GM19452 (cell line): ENCODE measurements around the gene GATA3.

Experiments used
- ATAC-seq: cut with Tn5 transposase; IDR thresholded peaks from one replicate; pipeline ENCODE4 v1.9.1; 2021; ENCODE audit not compliant: unreplicated experiment

The GATA3 gene

DNA sequence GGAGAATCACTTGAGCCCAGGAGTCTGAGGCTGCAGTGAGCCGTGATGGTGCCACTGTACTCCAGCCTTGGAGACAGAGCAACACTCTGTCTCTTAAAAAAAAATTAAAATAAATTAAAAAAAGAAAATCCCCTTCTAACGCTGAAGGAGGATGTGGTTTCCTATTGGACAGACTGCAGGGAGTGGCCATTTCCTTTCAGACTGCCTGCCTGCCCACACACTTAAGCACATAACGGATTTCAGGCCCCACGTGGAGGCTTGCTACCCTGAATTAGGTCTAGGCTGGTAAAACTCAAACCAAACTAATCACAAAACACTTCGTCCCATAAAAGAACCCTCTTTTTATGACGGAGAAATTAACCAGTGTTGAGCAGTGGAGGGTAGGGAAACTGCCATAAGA, 34.0 kb downstream of the GATA3 start:
- no peak for ATAC-seq

DNA sequence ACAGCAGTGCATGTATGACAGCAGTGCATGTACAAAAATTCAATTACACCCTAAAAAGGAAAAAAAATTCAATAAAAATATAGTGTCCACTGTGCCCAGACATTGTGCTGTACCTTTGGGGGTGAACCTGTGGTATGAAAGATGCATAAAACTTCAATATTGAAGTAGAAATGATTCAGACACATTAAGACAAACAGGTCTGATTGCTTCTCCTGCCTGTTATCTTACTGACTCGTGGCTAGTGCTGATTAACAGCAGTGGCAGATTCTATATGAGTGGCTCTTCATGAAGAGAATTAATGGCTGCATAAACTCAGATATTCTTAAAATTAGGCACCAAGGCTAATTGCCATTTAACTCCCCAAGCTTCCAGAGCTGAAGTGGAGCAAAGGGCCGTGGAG, 37.9 kb downstream of the GATA3 start:
- ATAC-seq: no peak

DNA sequence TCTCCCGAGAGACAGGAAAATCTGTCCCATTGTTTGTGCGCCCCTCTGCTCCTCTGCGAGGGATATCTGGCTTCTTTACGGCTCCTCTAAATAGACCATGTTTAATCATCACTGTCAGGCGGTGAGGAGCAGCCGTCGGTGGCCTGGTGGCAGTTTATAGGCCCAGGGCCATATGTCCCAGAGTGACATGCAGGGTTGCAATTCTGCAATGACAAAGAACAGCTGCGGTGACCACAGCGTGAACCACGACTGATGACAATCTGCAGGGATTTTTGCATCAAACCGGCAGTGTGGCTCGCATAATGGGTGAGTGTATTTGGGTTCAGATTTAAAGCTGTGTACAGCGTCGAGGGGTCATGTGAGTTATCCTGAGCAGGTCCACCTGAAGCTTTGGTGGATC, 41.5 kb downstream of the GATA3 start:
- ATAC-seq: no peak

DNA sequence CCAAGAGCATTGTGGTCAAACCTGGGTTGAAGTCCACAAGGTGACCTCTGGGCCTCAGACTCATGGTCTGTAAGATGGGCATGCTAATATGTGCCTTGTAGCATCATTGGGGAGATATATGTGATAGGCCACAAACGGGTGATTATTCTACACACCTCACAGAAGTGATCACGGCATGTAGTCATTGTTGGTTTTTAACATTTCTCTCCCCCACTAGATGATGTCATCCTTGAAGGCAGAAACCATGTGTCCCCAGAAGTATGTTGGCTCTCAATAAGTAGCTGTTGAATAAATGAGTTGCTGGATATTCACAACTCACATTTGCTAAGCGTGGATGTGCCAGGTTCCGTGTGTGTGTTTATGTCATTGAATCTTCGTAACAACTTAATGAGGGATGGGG, 42.4 kb downstream of the GATA3 start:
- no peak for ATAC-seq

DNA sequence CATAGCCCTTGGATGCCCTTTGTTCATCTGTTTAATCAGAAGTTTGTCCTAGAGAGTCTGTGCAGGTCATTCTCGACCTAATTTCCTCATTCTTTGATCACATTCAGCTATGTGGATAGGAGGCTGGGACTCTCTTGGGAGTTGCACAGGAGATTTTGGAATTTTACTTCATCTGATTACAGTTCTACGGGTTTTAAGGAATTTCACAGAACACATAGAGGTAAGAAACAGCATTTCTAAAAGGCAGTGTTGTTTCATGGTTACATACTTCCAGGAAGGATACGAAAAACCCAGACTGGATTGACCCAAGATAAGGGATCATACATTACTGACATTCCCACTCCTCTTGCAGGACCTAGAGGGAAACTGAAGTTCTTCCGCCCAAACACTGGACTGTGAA, 45.9 kb downstream of the GATA3 start:
- ATAC-seq: no peak

DNA sequence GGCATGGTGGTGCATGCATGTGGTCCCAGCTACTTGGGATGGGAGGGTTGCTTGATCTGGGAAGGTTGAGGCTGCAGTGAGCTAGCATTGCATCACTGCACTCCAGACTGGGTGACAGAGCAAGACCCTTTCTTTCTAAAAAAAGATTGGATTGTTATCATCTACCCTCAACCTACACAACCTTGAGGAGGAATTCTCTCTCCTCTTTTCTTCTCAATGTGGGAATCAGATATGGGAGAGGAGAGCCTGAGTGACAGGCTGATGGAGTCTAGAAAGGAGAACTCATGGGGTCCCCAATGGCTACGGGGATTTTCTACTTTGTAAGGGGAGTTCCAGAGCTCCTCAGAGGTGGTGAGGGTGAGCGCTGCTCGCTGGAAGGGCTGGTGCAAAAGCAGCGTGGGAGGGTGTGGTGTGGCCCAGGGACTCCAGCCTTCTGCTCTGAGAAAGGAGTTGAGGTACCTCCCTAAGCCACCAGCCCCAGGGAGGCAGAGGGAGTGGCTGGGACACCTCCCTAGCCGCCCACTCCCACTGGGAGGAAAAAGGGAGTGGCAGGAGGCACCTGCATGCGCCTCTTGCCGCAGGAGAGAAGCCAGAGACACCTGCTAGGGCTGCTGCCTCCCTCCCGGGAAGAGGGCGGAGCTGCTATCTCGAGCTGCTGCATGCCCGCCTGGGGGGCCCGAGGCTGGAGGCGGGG, 48.4 kb downstream of the GATA3 start:
- no peak for ATAC-seq

DNA sequence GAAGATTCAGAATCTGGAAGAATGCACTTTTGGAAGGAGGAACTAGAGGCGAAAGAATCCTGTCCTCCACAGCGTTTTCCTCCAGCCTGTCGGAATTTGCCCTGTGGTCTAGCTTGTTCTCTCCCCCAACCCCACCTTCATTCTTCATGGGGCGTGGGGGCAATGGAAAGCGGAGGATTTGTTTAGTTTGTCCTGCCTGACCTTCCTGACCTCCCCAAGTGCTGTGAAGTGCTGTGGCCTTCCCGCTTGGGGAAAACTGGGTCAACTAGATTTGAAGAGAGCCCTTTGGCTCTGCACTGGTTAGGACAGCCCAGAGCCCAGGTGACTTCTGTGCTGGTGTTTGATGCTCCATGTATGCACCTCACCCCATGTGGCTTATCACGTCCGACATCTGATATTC, 49.1 kb downstream of the GATA3 start:
- no peak for ATAC-seq

DNA sequence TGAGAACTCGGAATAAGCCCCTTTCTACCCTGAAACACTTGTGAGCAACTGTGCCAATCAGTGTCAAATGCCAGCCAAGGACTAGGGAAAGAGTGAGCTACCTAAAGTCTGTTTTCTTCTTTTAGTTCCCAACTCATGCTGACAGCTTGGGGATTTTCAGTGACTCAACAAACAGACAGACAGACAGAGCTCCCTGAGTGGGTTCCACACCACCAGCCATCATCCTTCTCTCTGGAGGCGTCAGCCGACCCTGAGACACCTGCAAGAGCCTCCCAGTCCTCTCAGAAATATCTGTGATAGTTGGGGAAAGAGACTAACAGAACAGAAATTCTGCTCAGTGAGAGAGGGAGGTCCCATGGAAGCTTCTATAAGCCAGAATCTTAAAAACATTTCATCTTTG, 49.5 kb downstream of the GATA3 start:
- ATAC-seq: no peak

DNA sequence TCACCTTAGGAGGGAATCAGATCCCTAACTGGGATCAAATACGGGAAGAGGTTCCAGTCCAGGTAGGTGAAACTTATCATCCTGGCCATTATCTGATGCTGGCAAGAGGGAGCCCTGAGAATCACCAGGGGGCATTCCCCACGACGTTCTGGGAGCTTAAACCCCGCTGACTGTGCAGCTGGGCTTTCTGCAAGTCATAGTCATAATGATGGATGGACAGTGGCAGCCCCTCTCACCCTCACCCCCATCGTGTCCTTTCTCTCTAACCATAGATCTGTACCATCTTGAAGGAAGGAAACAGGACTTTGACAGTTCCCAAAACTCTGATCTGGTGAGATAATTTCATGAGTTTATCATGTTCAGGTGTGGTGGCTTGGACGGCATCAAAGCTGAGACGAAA, 50.2 kb downstream of the GATA3 start:
- ATAC-seq: no peak

DNA sequence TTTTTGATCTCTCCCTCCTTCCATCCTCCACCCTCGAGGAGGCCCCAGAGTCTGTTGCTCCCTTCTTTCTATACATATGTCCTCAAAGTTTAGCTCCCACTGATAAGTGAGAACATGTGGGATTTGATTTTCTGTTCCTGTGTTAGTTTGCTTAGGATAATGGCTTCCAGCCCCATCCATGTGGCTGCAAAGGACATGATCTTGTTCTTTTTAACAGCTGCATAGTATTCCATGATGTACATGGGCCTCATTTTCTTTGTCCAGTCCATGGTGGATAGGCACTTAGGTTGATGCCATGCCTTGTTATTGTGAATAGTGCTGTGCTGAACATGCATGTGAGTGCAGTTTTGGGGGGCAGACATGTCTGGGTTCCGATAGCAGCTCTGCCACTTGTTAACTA, 51.4 kb downstream of the GATA3 start:
- no peak for ATAC-seq

DNA sequence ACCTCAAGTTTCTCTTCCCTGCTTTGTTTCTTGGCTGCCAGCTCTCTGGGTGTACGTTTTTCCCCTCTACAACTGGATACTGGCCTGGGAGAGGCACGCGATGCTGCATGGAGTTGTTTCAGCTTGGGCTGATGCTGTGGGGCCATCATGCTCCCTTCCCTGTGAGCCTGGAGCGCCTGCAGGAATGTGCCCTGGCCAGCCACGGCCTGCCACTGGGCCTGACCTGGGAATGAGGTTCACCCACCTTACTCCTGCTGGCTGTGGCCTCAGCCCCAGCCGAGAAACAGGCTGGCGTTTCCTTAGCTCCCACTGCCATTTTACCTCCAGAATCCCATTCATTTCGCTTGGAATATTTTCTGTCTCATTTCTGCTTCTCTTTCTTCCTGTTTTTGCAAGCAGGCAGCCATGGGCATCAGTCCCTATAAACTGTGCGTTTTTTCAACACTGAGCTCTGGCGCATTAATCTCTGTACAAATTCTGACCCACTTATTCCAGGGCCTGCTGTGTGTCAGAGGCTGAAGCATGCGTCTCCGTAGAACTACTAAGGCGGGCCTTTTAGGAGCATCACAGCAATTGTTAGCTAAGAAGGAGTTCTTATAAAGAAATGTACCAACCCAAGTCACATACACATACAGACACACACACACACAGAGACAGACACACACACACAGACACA, 57.9 kb downstream of the GATA3 start:
- ATAC-seq: no peak

DNA sequence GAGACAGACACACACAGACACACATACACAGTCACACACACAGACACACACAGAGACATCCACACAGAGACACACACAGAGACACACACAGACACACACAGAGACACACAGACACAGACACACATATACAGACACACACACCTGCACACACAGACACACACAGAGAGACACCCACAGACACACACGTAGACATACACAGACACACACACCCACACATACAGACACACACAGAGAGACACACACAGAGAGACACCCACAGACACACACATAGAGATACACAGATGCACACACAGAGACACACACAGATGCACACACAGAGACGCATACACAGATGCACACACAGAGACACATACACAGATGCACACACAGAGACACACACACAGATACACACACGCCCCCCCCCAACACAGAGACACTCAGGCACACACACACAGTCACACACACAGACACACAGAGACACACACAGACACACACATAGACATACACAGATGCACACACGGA, 58.5 kb downstream of the GATA3 start:
- no peak for ATAC-seq

DNA sequence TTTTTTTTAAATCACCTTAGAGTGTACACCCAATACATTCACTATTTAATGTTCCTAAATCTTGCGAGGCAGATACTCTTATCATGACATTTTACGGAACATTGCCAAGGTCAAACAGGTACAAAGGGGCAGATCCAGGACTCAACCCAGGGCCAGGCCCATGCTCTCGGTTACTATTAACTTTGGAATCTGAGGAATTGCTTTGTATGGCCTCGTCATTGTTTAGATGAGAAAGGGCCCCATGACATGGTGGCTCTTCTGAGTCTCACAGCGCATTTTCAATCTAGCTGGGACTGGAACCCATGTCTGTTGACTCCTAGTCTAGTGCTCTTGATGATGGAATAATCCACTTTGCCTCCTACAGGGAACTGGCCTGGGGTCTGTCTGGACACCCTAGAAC, 59.1 kb downstream of the GATA3 start:
- no peak for ATAC-seq

DNA sequence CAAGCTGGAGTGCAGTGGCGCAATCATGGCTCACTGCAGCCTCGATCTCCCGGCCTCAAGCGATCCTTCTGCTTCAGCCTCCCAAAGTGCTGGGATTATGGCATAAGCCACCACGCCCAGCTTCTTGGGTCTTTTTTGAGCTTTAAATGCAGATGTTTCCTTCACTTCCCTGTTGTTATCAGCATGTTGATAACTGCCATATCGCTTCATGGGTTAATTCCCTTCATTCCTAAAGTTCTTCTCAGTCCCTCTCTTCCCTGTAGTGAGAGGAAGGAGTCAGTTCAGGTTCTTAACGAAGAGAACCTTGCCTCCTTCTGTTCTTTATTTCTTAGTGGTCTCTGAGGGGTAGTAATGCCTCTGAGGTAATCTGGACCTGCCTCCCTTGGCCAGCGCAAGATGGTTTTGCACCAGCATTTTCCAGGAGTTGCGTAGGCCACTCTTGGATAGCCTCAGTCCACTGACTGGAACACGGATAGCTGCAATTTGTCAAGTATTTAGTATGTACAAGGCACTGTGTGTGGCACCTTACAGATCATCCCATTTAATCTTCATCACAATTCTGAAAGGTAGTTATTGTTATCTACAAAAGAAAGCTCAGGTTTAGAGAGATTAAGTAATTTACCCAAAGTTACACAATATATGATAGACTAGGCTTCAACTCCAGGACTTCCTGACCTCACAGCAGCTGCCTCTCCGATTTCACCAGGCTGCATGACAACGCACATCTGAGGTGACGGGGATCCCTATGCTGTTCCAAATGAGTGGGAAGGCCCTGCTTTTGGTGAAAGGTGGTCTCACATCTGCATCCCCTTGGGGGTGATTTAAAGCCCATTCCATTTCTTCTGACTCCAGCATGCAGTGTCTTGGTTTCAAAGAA, 60.5 kb downstream of the GATA3 start:
- ATAC-seq: no peak

DNA sequence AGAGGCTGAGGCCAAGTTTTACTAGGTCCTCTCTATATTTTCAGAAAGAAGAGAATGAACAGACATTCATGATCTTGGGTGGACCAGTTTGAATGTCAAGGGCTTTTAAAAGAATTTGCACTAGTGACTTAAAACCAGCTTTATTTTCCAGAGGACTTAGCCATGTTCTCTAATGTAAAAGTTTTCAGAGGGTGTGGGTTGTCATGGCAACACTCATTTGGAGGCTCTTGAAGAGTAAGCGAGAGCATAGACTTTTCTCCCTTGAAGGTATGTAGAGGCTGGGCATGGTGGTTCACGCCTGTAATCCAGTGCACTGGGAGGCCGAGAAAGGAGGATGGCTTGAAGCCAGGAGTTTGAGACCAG, 61.1 kb downstream of the GATA3 start:
- no peak for ATAC-seq

DNA sequence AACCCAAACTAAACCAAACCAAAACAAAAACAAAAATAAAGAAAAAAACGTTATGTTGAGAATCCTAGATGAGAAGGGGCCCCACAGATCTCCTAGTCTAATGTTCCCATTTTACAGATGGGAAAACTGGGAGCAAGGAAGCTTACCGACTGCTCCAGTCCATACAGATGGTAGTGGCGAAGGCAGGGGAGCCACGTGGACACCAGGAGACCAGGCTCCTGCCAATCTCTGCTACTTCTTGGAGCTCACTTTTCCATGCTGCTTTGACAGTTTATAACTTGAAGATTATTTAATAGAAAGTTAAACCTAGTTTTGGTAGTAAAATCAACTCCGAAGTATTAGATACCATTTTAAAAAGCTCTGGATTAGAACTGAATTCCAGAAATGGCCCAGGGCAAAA, 62.0 kb downstream of the GATA3 start:
- no peak for ATAC-seq

DNA sequence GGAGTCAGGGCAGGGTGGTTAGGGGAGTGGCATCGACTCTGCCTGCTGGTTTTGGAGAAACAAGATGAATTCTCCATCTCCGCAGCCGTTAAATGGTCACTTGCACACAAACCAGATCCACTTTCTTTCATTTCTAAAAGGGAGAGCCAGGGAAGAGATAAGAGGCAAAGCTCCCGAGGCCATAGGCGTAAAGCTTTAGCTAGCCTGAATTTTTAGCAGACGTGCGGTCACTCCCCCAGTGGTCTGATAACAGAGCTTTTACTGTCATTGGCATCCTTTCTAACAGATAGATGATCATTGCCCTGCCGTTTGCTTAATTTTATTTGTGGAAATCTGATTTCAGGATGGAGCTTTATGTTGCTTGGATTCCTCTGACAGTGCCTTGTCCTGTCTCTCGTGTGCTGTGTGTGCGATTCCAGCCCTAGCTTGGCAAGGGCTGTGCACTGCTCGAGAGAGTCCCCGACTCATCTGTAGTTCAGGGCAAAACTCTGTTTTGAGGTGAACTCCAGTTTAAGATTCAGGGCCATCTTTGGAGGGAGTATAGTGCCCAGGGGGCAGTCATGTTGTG, 62.5 kb downstream of the GATA3 start:
- ATAC-seq: no peak

DNA sequence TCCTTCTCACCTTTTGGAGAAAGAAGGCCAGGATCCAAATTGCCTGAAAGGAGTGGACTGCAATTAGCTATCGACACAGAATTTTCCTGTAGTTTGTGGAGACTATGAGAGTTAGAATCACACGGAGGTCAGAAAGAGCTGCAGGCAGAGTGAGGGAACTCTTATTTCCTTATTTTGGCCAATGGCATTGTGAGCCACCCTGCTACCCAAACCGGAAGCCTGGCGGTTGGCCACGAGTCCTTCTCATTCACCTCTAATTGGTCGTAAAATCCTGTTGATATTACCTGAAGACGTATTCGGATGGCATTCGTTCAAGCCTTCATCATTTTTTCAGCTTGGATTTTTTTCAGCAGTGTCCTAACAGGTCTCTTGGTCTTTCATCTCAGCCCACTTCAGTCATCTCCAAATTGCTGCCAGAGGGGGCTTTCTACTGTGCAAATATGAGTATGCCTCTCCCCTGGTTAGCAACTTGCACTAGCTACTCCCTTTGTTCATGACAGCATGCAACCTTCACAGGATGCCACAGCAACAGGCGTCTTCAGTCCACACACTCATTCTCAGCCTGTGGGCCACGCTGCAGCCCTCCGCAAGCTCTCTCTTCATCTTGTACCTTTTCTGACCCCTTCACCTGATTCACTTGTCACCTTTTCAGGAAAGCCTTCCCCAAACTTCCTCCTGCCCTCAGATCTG, 66.9 kb downstream of the GATA3 start:
- ATAC-seq: no peak

DNA sequence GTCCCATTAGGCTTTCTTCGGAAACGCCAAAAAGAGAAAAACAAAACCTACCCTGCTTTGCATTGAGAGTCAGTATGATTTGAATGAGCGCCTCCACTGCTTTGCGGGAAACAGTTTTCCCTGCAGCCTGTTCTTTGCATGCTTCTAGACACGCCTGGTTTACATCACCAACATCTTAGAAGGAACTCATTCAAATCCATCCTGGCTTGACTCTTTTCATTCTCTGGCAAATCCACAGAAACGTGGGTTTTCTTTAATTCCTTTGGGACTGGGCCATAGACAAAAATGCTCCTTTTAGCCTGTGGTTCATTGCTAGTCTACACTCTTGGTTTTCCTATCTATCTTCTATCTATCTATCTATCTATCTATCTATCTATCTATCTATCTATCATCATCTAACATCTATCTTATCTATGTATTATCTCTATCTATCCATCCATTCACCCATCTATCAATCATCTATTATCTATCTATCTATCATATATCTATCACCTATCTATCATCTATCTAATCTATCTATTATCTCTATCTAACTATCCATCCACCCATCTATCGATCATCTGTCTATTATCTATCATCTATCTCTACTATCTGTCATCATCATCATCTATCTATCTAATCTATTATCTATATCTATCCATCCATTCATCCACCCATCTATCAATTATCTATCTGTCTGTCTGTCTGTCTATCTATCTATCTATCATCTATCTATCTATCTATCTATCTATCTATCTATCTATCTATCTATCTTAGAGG, 68.3 kb downstream of the GATA3 start:
- no peak for ATAC-seq

DNA sequence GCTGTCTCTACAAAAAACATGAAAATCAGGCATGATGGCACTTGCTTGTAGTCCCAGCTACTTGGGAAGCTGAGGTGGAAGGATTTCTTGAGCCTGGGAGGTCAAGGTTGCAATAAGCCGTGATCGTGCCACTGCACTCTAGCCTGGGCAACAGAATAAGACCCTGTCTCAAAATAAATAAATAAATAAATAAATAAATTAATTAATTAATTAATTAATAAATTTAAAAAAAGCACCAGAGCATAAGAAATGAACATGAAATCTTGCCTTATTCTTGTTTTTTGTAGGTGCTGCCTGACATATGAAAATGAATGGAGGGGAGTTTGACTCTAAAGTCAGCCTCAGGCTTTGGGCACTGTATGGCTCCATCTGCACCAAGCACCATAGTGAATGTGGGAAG, 69.9 kb downstream of the GATA3 start:
- no peak for ATAC-seq
